ENCODE measurements around the gene TEKT3.
A peak's percentile ranks its signal among the peaks of the same experiment; 100 is the strongest.

The TEKT3 gene

DNA sequence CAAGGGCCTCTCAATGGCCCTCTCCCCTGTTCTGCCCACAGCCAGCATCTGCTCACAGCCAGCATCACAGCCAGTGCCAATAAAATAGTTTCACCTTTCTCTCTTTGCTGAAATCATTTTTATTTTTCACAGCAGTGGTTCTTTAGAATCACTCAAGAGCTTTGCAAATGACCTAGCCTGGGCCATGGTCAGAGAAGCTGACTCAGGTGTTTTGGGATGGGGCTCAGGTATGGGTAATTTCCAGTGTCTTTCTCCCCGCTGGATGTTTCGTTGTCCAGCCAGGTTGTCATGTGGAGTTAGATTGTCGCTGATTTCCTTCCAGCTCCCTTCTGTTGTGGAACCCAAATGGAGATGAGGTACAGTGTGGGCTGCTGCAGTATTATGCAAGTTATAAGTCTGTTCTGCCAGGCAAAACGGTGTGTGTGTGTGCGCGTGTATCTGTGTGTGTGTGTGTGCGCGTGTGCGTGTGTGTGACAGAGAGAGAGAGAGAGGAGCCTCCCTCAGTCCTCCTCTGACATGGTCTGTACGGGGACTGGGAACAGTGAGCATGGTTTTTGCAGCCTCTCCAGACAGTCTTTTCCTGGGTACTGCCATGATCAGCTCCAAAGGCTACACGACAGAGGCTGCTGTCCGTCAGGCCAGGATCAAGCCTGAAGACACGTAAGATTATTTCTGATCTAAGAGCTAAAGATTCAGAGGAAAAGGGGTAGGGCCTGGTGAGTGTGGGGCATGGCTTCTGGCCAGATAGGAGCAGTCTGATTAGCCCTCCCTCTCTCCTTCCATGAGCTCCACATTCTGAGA lies 74.9 kb downstream of the TEKT3 start:
- no peak for DNase-seq (ENCODE audit: low read depth, low spot score)

DNA sequence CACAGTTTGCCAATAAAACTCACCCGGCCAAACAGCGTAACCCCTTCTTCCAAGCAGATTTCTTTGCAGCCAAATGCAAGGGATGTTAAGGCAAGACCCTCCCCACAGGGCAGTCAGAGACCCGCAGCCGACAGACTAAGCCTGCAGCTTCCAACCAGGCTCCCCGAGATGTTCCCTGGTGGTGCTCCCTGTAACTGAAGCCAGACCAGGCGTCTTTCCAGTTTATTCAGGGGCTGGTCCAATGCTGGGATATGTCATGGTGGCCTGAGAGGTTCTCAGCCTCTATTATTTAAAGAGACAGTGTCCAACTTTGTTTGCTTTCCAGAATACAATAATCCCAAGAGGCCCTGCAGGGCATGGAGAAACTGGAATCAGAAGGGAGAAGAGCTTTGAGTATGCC lies 76.3 kb downstream of the TEKT3 start, which contains the start of gene PMP22:
Gene PMP22, minus strand, starts transcription at position 196 of the 400 bp plus-strand sequence. CDS start 4,599 bp downstream, outside the sequence.
- no peak for DNase-seq (ENCODE audit: low read depth, low spot score)

- no peak for DNase-seq (ENCODE audit: low read depth, low spot score)
Measured at GRCh38 chr17:15264542-15264941, 76.9 kb downstream of the TEKT3 start.

DNA sequence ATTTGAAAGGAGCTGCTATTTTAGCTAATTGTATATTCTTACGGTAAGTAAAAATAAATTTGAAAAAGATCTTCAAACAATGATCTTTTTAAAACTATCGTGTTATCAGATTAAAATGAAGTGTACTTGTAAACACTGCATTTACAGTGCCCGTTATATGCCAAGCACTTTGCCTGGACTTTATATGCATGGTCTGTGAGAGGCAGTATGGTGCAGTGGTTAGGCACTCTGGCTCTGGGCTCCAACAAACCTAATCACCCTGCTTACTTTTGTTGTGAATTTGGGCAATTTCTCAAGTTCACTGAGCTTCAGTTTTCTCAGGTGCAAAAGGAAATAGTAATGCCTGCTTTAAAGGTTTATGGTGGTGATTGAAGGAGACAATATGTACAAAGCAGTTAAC lies 77.7 kb downstream of the TEKT3 start:
- no peak for DNase-seq (ENCODE audit: low read depth, low spot score)

- DNase-seq (ENCODE audit: low read depth, low spot score): peak; percentile 88
Measured at GRCh38 chr17:15263206-15263579, 78.2 kb downstream of the TEKT3 start.

GRCh38 chr17:15262291-15263205 lies 78.8 kb downstream of the TEKT3 start:
- DNase-seq (ENCODE audit: low read depth, low spot score): peak; percentile 67

GRCh38 chr17:15261802-15262290 lies 79.6 kb downstream of the TEKT3 start:
- DNase-seq (ENCODE audit: low read depth, low spot score): peak; percentile 35

GRCh38 chr17:15261258-15261801 lies 80.1 kb downstream of the TEKT3 start:
- peak; percentile 74 for DNase-seq (ENCODE audit: low read depth, low spot score)

DNA sequence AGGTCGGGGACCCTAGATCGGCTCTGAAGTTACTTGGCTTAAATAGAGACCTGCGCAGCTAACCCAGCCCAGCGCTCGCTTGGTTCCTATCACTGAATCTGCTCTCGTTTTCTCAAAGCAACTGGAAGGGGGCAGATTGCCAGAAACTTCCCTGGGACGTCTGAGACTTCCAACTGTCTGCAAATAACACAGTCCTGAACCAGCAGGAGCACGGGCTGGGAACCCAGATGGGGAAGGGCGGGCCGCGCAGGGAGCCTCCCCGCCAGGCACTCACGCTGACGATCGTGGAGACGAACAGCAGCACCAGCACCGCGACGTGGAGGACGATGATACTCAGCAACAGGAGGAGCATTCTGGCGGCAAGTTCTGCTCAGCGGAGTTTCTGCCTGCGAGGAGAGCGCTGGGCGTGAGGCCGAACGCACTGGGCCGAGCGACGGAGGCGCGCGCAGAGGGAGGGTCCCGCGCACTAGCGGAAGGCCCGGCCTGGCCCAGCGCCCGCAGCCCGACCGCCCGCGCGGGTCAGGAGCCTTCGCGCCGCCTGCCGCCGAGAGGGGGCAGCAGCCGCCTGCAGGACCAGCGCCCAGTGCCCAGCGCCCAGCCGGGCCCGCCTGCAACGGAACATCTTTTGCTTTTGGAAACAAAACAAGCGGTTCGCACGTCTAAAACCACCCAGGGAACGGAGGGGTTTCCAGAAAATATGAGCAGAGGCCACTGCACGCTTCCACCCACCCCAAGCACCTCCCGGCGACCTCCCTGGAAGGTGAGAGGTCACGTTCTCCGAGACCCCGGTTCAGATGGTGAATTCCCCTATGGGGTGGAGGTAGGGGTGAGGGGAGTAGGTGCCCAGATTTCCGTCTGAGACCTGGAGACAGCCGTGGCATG lies 80.8 kb downstream of the TEKT3 start:
- peak; percentile 90 for DNase-seq (ENCODE audit: low read depth, low spot score)

GRCh38 chr17:15257796-15258512 lies 83.4 kb downstream of the TEKT3 start:
- DNase-seq (ENCODE audit: low read depth, low spot score): no peak

DNA sequence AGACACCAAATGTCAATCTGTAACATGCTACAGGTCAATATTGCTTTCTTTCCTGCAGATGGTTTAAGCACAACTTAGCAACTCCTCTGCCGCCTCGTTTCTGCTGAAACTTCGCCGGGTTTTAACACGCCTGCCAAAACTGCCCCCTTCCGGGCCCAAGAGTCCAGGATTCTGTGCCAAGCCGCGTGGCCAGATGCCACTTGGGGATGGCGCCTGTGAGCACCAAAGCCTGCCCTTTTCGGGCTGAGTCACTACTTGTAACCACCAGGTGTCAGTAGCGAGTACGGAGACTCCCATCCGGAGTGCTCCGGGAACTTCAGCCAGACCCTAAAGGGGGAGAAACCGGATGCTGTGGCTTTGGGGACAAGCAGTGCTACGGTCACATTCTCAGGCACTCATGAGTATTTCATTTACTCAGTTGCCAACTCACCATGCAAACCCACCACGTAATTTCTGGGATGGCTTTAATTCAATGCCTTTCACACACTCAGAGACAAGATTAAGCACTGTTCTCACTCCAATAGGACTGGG lies 84.1 kb downstream of the TEKT3 start:
- peak; percentile 87 for DNase-seq (ENCODE audit: low read depth, low spot score)

- no peak for DNase-seq (ENCODE audit: low read depth, low spot score)
Measured at GRCh38 chr17:15256689-15257088, 84.7 kb downstream of the TEKT3 start.

DNA sequence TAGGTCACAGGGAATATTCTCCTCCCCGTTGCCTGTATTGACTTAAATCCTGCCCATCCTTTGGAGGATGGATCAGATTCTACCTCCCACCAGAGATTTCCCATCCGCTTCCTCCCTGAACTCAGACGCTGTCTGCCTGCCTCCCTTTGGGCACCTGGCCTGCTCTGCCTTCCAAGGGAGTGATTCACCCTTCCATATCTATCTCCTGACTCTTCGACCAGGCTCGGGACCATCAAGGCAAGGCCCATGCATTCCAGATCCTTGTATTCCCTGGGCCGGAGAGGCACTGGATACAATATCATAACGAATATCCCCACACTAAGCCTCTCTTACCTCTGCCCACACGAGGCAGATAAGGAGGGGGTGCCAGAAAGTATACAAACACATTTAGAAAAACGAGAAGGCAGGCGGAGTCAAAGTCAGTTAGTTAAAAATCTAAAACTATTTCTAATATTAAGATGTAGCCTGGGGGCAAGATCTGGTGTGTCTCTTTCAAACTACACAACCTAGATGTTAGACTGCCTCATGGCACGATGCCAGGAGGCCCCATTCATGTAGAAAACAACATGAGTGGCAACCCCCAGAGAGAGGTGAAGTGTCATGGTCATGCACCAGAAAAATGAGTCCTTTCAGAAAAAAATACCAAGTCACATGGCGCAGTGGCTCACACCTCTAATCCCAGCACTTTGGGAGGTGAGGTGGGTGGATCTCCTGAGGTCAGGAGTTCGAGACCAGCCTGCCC lies 85.5 kb downstream of the TEKT3 start:
- no peak for DNase-seq (ENCODE audit: low read depth, low spot score)

All from ELF-1 (cell line).